ENCODE results near the gene ANO3.

ANO3 gene

GRCh38 chr11:26365284-26365683, 33.4 kb downstream of the ANO3 start:
- DNase-seq = no peak

- no peak for DNase-seq
Measured at GRCh38 chr11:26377619-26378018, 45.7 kb downstream of the ANO3 start.

- DNase-seq = no peak
Measured at GRCh38 chr11:26399336-26399735, 67.4 kb downstream of the ANO3 start.

GRCh38 chr11:26410706-26411366, 78.9 kb downstream of the ANO3 start:
- no peak for DNase-seq

GRCh38 chr11:26412955-26413354, 81.0 kb downstream of the ANO3 start:
- DNase-seq = no peak

GRCh38 chr11:26418386-26418912, 86.5 kb downstream of the ANO3 start:
- DNase-seq = no peak

GRCh38 chr11:26420331-26420730, 88.4 kb downstream of the ANO3 start:
- no peak for DNase-seq

GRCh38 chr11:26424255-26424654, 92.3 kb downstream of the ANO3 start:
- no peak for DNase-seq

GRCh38 chr11:26439854-26440253, 107.9 kb downstream of the ANO3 start:
- no peak for DNase-seq

- no peak for DNase-seq
Measured at GRCh38 chr11:26442131-26442530, 110.2 kb downstream of the ANO3 start.

GRCh38 chr11:26443617-26444016, 111.7 kb downstream of the ANO3 start:
- DNase-seq = no peak

- DNase-seq = no peak
Measured at GRCh38 chr11:26457636-26458035, 125.7 kb downstream of the ANO3 start.

GRCh38 chr11:26465274-26465673, 133.3 kb downstream of the ANO3 start:
- DNase-seq = no peak

GRCh38 chr11:26467506-26467905, 135.6 kb downstream of the ANO3 start:
- DNase-seq = no peak

GRCh38 chr11:26470992-26471391, 139.1 kb downstream of the ANO3 start:
- DNase-seq = no peak

- DNase-seq = no peak
Measured at GRCh38 chr11:26473216-26474194, 141.6 kb downstream of the ANO3 start.

- no peak for DNase-seq
Measured at GRCh38 chr11:26474401-26474800, 142.5 kb downstream of the ANO3 start.

- DNase-seq = no peak
Measured at GRCh38 chr11:26477396-26477795, 145.5 kb downstream of the ANO3 start.

- no peak for DNase-seq
Measured at GRCh38 chr11:26478710-26479109, 146.8 kb downstream of the ANO3 start.

- no peak for DNase-seq
Measured at GRCh38 chr11:26480041-26480440, 148.1 kb downstream of the ANO3 start.

- DNase-seq = no peak
Measured at GRCh38 chr11:26483108-26483507, 151.2 kb downstream of the ANO3 start.

- no peak for DNase-seq
Measured at GRCh38 chr11:26490546-26490945, 158.6 kb downstream of the ANO3 start.

GRCh38 chr11:26493616-26494015, 161.7 kb downstream of the ANO3 start:
- no peak for DNase-seq

GRCh38 chr11:26507229-26507628, 175.3 kb downstream of the ANO3 start:
- no peak for DNase-seq
